ENCODE results near the gene PPP4C.

The PPP4C gene

DNA sequence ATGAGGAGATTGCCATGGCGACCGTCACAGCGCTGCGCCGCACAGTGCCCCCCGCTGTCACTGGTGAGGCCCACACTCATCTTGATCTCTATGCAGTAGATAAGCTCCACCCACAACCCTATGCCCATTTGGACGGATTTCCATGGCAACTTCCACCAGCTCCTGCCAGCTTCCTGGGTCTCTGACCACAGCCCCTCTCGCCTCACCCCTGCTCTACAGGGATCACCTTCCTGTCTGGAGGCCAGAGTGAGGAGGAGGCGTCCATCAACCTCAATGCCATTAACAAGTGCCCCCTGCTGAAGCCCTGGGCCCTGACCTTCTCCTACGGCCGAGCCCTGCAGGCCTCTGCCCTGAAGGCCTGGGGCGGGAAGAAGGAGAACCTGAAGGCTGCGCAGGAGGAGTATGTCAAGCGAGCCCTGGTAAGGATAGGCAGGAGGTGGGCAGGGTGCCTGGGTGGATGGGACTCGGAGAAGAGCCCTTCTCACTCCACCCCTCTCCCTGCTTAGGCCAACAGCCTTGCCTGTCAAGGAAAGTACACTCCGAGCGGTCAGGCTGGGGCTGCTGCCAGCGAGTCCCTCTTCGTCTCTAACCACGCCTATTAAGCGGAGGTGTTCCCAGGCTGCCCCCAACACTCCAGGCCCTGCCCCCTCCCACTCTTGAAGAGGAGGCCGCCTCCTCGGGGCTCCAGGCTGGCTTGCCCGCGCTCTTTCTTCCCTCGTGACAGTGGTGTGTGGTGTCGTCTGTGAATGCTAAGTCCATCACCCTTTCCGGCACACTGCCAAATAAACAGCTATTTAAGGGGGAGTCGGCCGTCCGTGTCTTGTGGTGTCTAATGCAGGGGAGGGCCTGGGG, 6.0 kb upstream of the PPP4C start:
- no peak for DNase-seq (ENCODE audit: low read depth)
- TF ChIP-seq, protein P1, sequence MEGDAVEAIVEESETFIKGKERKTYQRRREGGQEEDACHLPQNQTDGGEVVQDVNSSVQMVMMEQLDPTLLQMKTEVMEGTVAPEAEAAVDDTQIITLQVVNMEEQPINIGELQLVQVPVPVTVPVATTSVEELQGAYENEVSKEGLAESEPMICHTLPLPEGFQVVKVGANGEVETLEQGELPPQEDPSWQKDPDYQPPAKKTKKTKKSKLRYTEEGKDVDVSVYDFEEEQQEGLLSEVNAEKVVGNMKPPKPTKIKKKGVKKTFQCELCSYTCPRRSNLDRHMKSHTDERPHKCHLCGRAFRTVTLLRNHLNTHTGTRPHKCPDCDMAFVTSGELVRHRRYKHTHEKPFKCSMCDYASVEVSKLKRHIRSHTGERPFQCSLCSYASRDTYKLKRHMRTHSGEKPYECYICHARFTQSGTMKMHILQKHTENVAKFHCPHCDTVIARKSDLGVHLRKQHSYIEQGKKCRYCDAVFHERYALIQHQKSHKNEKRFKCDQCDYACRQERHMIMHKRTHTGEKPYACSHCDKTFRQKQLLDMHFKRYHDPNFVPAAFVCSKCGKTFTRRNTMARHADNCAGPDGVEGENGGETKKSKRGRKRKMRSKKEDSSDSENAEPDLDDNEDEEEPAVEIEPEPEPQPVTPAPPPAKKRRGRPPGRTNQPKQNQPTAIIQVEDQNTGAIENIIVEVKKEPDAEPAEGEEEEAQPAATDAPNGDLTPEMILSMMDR (IDR thresholded peaks at IDR 0.05; ENCODE audit: insufficient read depth, low read depth, low read length, missing control alignments), result no peak
- no peak overlapping the region for H3K4me3 ChIP-seq (ENCODE audit: low read length)

DNA sequence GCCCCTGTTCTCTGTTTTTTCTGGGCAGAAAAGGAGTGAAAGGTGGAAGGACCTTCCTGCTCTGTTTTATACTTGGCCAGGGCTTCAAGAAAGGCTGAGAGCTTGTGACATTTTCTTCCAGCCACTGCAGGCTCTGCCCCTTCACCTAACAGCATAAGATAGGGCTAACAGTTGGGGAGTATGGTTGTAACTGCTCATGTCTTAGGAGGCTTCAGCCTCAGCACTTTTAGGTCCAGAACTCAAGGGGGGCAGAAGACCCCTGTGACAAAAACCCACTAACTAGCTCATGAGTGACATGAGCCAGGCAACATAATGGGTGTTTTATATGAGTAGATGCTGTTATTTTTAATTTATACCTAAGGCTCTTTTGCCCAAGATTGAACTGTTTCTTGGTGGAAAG, 5.3 kb upstream of the PPP4C start:
- H3K4me3 ChIP-seq (ENCODE audit: low read length), result no peak overlapping the region
- TF ChIP-seq, protein P1 (IDR thresholded peaks at IDR 0.05; ENCODE audit: insufficient read depth, low read depth, low read length, missing control alignments), result no peak
- DNase-seq (ENCODE audit: low read depth), result no peak

DNA sequence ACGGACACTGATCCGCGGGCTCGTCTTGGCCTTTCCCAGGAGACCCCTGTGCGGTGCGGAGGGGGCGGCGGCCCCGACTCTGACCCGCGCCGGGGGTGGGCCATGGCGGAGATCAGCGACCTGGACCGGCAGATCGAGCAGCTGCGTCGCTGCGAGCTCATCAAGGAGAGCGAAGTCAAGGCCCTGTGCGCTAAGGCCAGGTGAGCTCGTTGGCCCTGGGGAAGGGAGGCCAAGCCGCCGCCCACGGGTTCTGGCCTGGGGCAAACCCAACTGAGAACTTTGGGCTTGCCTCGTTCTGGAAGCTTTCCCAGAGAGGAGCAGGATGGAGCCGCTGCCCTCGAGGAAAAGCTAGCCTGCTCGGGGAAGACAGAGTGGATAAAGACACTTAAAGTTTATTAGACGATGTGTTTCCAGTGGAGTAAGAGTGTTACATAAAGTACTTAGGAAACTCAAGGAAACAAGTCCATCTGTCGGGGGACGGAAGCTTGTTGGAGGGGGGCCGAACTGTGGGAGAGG, 540 bp downstream of the PPP4C start:
- no peak for DNase-seq (ENCODE audit: low read depth)
- TF ChIP-seq, protein P1 (IDR thresholded peaks at IDR 0.05; ENCODE audit: insufficient read depth, low read depth, low read length, missing control alignments), result no peak
- H3K4me3 ChIP-seq (ENCODE audit: low read length), result peak overlapping the region; percentile 90

DNA sequence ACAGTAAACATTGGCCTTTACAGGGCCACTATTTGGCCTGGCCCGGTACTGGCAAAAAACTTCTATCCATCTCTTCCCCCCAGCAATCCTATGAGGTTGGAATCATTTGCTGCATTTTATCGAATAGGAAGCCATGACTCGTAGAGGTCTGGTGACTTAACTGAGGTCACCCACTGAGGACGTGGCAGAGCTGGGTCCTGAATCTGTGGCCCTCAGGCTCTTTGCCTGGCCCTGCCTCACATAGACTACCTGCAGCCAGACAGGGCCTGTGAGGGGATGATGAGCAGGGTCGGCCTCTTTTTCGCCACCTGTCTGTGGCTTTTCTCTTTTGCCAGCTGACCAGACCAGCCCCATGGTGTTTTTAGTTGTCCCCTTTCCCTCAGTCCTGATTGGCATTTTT, 1.9 kb downstream of the PPP4C start:
- no peak overlapping the region for H3K4me3 ChIP-seq (ENCODE audit: low read length)
- no peak for DNase-seq (ENCODE audit: low read depth)
- TF ChIP-seq, protein P1 (IDR thresholded peaks at IDR 0.05; ENCODE audit: insufficient read depth, low read depth, low read length, missing control alignments), result no peak

DNA sequence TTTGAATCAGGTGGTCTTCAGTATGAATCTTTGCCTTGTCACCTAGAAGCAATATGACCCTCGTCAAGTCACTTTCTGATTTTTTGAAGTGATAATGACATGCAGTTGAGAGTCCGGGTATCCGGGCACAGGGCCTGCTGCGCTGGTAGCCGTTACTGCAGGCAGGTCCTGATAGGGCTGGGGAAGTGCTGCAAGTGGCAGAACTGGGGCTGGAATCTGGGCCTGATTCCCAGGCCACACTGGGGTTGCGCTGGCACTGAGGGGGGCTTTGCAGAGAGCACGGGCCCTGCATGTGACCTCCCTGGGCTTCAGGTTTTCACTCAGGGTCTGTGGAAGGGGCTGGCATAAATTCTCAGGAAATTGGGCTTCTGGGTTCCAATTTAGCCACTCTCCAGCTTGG, 3.0 kb downstream of the PPP4C start:
- TF ChIP-seq, protein P1 (IDR thresholded peaks at IDR 0.05; ENCODE audit: insufficient read depth, low read depth, low read length, missing control alignments), result no peak
- DNase-seq (ENCODE audit: low read depth), result no peak
- H3K4me3 ChIP-seq (ENCODE audit: low read length), result no peak overlapping the region

DNA sequence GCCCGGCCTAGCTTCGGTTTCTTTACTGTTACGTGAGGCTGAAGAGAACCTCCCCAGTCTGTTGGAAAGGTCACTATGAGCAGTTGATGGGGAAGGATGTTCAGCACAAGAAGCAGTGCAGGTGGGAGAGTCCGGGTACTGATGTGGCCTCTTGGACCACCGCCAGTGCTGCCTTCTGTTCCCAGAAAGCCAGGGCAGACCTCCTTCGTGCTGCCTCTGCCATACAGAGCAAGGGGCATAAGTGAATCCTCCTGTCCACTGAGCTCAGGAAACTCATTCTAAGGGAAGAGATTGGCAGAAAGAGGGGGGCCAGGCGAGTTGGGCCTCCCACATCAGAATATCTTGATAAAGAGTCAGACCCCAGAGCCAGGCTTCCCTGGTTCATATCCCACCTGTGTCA, 3.7 kb downstream of the PPP4C start:
- TF ChIP-seq, protein P1 (IDR thresholded peaks at IDR 0.05; ENCODE audit: insufficient read depth, low read depth, low read length, missing control alignments), result no peak
- no peak overlapping the region for H3K4me3 ChIP-seq (ENCODE audit: low read length)
- DNase-seq (ENCODE audit: low read depth), result no peak

All from epithelial cell of esophagus (primary cell).